ENCODE results near the gene CYCS. TPM values are rescaled to one million over a fixed set of nuclear protein-coding genes. Genes with fewer than 3 reads are reported as not detected.

The CYCS gene
- total and polyA plus RNA-seq, 10 of the 15 experiments (the other 5 are each of a cell fraction or from before 2014, with no cell fraction given): 113 to 952 (median 356) TPM

DNA sequence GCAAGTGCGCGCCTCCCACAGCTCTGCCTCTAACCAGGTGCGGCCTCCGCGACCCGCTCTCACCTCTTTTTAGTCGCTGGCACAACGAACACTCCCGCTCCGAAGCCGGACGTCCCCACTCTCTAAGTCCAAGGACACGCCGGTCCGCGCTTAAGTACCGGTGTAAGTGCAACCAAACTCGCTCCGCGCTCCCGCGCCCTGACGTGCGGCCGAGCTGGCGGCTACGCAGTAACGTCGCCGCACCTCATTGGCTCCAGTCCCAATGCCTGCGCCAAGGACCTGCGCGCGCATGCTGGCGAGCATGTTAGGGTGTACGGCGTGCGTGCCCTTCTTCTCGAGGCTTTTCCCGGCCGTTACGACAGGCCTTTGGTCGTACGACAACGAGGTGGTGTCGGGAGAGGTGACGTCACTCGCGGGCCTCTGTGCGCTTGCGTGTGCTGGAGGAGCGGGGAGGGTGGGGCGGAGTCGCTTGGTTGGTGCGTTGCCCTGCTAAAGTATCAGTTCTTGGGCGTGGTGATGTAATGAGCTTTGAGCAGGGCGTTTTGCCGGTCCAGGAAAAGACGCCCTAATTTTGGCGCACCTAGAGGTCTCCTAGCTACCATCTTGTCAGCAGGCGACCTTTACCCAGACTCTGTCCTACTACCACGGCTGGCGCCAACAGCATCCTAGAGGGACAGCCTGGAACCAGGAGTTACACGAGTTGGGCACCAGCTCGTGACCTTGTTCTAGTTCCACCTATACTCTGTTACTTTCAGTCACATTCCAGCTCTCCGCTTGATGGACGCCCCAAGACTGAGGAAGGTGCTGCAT, at the start of gene CYCS (continued):
- TF ChIP-seq, protein P1, sequence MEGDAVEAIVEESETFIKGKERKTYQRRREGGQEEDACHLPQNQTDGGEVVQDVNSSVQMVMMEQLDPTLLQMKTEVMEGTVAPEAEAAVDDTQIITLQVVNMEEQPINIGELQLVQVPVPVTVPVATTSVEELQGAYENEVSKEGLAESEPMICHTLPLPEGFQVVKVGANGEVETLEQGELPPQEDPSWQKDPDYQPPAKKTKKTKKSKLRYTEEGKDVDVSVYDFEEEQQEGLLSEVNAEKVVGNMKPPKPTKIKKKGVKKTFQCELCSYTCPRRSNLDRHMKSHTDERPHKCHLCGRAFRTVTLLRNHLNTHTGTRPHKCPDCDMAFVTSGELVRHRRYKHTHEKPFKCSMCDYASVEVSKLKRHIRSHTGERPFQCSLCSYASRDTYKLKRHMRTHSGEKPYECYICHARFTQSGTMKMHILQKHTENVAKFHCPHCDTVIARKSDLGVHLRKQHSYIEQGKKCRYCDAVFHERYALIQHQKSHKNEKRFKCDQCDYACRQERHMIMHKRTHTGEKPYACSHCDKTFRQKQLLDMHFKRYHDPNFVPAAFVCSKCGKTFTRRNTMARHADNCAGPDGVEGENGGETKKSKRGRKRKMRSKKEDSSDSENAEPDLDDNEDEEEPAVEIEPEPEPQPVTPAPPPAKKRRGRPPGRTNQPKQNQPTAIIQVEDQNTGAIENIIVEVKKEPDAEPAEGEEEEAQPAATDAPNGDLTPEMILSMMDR (IDR thresholded peaks at IDR 0.05 in 2 of 3, conservative IDR thresholded peaks at IDR 0.05 in 1 of 3; ENCODE audit: control insufficient read depth in 2 of 3, extremely low read depth in 1 of 3, insufficient read depth in 1 of 3, low read depth in 3 of 3, low read length in 3 of 3): no peak
- peak; percentile 93 for TF ChIP-seq MXI1 (IDR thresholded peaks at IDR 0.05; ENCODE audit: low read depth, low read length)
- TF ChIP-seq, protein P2, sequence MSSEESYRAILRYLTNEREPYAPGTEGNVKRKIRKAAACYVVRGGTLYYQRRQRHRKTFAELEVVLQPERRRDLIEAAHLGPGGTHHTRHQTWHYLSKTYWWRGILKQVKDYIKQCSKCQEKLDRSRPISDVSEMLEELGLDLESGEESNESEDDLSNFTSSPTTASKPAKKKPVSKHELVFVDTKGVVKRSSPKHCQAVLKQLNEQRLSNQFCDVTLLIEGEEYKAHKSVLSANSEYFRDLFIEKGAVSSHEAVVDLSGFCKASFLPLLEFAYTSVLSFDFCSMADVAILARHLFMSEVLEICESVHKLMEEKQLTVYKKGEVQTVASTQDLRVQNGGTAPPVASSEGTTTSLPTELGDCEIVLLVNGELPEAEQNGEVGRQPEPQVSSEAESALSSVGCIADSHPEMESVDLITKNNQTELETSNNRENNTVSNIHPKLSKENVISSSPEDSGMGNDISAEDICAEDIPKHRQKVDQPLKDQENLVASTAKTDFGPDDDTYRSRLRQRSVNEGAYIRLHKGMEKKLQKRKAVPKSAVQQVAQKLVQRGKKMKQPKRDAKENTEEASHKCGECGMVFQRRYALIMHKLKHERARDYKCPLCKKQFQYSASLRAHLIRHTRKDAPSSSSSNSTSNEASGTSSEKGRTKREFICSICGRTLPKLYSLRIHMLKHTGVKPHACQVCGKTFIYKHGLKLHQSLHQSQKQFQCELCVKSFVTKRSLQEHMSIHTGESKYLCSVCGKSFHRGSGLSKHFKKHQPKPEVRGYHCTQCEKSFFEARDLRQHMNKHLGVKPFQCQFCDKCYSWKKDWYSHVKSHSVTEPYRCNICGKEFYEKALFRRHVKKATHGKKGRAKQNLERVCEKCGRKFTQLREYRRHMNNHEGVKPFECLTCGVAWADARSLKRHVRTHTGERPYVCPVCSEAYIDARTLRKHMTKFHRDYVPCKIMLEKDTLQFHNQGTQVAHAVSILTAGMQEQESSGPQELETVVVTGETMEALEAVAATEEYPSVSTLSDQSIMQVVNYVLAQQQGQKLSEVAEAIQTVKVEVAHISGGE (CRISPR knock-in tag; IDR thresholded peaks at IDR 0.05): no peak
- TF ChIP-seq CEBPB (IDR thresholded peaks at IDR 0.05; ENCODE audit: borderline replicate concordance in 1 of 2, low read depth in 2 of 2, low read length in 2 of 2): no peak
- TF ChIP-seq, protein P3, sequence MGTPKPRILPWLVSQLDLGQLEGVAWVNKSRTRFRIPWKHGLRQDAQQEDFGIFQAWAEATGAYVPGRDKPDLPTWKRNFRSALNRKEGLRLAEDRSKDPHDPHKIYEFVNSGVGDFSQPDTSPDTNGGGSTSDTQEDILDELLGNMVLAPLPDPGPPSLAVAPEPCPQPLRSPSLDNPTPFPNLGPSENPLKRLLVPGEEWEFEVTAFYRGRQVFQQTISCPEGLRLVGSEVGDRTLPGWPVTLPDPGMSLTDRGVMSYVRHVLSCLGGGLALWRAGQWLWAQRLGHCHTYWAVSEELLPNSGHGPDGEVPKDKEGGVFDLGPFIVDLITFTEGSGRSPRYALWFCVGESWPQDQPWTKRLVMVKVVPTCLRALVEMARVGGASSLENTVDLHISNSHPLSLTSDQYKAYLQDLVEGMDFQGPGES (IDR thresholded peaks at IDR 0.05): 0 out of 2 replicates have a peak, but pooled peaks have one; percentile 62
- no peak for TF ChIP-seq MTA3 (IDR thresholded peaks at IDR 0.05; ENCODE audit: borderline replicate concordance, low read length)
- TF ChIP-seq CHD1 (IDR thresholded peaks at IDR 0.05; ENCODE audit: low read depth, low read length): no peak
- no peak for TF ChIP-seq EP300 (IDR thresholded peaks at IDR 0.05; ENCODE audit: borderline replicate concordance in 1 of 2, control insufficient read depth in 1 of 2, low read depth in 2 of 2, low read length in 2 of 2)
- peak; percentile 99 for TF ChIP-seq HDGF (IDR thresholded peaks at IDR 0.05)
- TF ChIP-seq CHD4 (IDR thresholded peaks at IDR 0.05): no peak
- TF ChIP-seq SP1 (IDR thresholded peaks at IDR 0.05; ENCODE audit: low read depth, low read length): peak; percentile 90
- TF ChIP-seq RUNX3 (IDR thresholded peaks at IDR 0.05; ENCODE audit: low read length): peak; percentile 22
